ENCODE measurements around the gene MRPL14.

- TF ChIP-seq, protein P1, sequence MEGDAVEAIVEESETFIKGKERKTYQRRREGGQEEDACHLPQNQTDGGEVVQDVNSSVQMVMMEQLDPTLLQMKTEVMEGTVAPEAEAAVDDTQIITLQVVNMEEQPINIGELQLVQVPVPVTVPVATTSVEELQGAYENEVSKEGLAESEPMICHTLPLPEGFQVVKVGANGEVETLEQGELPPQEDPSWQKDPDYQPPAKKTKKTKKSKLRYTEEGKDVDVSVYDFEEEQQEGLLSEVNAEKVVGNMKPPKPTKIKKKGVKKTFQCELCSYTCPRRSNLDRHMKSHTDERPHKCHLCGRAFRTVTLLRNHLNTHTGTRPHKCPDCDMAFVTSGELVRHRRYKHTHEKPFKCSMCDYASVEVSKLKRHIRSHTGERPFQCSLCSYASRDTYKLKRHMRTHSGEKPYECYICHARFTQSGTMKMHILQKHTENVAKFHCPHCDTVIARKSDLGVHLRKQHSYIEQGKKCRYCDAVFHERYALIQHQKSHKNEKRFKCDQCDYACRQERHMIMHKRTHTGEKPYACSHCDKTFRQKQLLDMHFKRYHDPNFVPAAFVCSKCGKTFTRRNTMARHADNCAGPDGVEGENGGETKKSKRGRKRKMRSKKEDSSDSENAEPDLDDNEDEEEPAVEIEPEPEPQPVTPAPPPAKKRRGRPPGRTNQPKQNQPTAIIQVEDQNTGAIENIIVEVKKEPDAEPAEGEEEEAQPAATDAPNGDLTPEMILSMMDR (conservative IDR thresholded peaks at IDR 0.05; ENCODE audit: low read length), result no peak
- no peak for TF ChIP-seq EZH2phosphoT487 (IDR thresholded peaks at IDR 0.05; ENCODE audit: borderline replicate concordance, low read depth, low read length)
Measured at GRCh38 chr6:44123544-44123943, 3.7 kb downstream of the MRPL14 start.

Measured in OCI-LY7 (cell line).